Gastroesophageal sphincter (tissue), 4 donors: ENCODE measurements around the gene FSTL1. TPM values are rescaled to one million over a fixed set of nuclear protein-coding genes. Genes with fewer than 3 reads are reported as not detected.

ENCODE experiments used
- ATAC-seq: fragments of 150-250 bp; one replicate; pipeline ENCODE4 v1.9.1; 2016; ENCODE audit warnings: mild to moderate bottlenecking, moderate library complexity
- H3K27ac ChIP-seq, 4 donors: fragments of 200-600 bp; sonication (generic) in 3 of 4; 1 replicate in 3 of 4; 2 replicates in 1 of 4; pipeline ENCODE4 v1.5.1; 2016 to 2019
- H3K27me3 ChIP-seq: fragments of 200-600 bp; sonication (generic); one replicate; pipeline ENCODE4 v1.5.1; 2019
- H3K36me3 ChIP-seq, 2 donors: fragments of 200-600 bp; sonication (generic); one replicate each; pipeline ENCODE4 v1.5.1; 2019; ENCODE audit warnings: control low read depth in 1 of 2
- H3K4me1 ChIP-seq, 3 donors: fragments of 200-600 bp; sonication (generic); 1 replicate in 2 of 3; 2 replicates in 1 of 3; pipeline ENCODE4 v1.5.1; 2016 to 2019; ENCODE audit warnings: control low read depth in 2 of 3
- H3K4me3 ChIP-seq, 2 donors: fragments of 200-600 bp; sonication (generic); one replicate each; pipeline ENCODE4 v1.5.1; 2019; ENCODE audit warnings: mild to moderate bottlenecking in 1 of 2, moderate library complexity in 1 of 2
- H3K9me3 ChIP-seq, 3 donors: fragments of 200-600 bp; sonication (generic); one replicate each; pipeline ENCODE4 v1.5.1; 2017 to 2019; ENCODE audit warnings: control low read depth in 2 of 3
- CTCF ChIP-seq, 4 experiments: fragments of 200-600 bp in 2 of 4; fragments of 450-650 bp in 2 of 4; sonication (generic) in 1 of 4; IDR thresholded peaks; one replicate each; pipeline ENCODE4 v1.5.1; 2017 to 2019; ENCODE audit warnings: antibody characterized with exemption in 4 of 4, mild to moderate bottlenecking in 2 of 4, moderate library complexity in 2 of 4
- EP300 ChIP-seq: sonication (generic); formaldehyde crosslinking; IDR thresholded peaks from one replicate; pipeline ENCODE4 v1.6.1; 2017; ENCODE audit warnings: antibody characterized with exemption, mild to moderate bottlenecking
- POLR2A ChIP-seq, 2 donors: fragments of 450-650 bp; IDR thresholded peaks; one replicate each; pipeline ENCODE4 v1.6.1; 2017; ENCODE audit warnings: antibody characterized with exemption in 2 of 2, mild to moderate bottlenecking in 2 of 2, moderate library complexity in 1 of 2
- POLR2AphosphoS5 ChIP-seq: sonication (generic); formaldehyde crosslinking; IDR thresholded peaks from one replicate; pipeline ENCODE4 v1.6.1; 2017; ENCODE audit warnings: antibody characterized with exemption
- WGBS, 2 donors: methylation state at CpG; one replicate each; pipeline ENCODE4 v1.1.5; 2018; ENCODE audit warnings: low coverage in 1 of 2; 5-methylcytosine and 5-hydroxymethylcytosine counted together
- total RNA-seq, 4 donors: library from RNA; depleted of rRNA; stranded (reverse); fragments of >200 nt; gene quantifications; one replicate each; pipeline ENCODE4 v1.1.0, GENCODE V29; 2016

The FSTL1 gene
- total RNA-seq, 4 donors from 2014 or later: 343 to 1,189 (median 766) TPM

DNA sequence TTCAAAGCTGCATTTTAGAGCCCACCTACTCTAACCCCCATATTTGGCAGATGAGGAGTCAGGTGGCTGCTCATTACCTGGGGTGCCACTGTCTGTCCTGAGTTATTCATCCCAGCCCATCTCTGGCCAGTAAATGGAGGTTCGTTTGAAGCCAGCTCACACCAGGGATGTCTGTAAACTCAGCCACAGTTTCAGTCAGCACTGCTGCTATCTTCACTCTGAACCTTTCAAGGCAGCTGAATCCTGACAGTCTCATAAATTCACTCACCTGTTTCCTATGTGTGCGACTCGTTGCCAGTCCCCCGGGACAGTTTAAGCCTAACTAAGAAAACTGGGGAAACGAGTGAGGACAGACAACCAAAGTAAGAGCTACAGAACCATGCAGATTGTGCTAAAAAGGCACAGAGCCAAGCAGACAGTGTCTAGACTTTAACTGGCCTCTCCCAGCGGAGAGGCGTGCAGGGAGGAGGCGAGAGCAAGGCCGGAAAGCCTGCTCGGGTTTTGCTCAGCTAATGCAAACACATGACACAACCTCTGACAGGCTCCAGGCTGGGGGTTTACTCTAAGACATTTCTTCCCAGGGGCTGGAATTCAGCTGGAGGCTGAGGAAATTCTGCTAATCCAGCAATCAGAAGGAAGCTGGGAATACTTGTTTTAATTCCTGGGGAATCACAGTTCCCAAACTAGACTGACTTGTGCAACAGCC lies 12.0 kb downstream of the FSTL1 start:
- TF ChIP-seq EP300: no peak
- TF ChIP-seq POLR2A (IDR thresholded peaks at IDR 0.05): no peak
- TF ChIP-seq POLR2AphosphoS5: no peak
- TF ChIP-seq CTCF (IDR thresholded peaks at IDR 0.05): no peak
- peaks cover 58 to 100% (median 82%) of the 10 kb centered on the region in 3 donors for H3K4me1 ChIP-seq
- no peaks in the 10 kb centered on the region for H3K9me3 ChIP-seq
- 0 to 15% methylated on average over 6 to 7 of the region's 10 CpGs for WGBS, 2 donors
- no peak overlapping the region for H3K4me3 ChIP-seq
- H3K27ac ChIP-seq: peak overlapping the region; percentile 39 to 91 (median 84)
- H3K36me3 ChIP-seq: peaks cover 0 to 31% of the 10 kb centered on the region in 2 donors
- H3K27me3 ChIP-seq: no peaks in the 10 kb centered on the region
- ATAC-seq: peak; percentile 73

- Histone ChIP-seq H3K4me1 (peaks cover 57 to 100% (median 83%) of the 10 kb centered on the region in 3 donors), H3K27me3 (no peaks in the 10 kb centered on the region), H3K9me3 (no peaks in the 10 kb centered on the region), H3K4me3 (no peak overlapping the region), H3K27ac (peak overlapping the region; percentile 39 to 91 (median 84)), H3K36me3 (peaks cover 0 to 32% of the 10 kb centered on the region in 2 donors)
- TF ChIP-seq EP300: no peak
- no peak for TF ChIP-seq POLR2A (IDR thresholded peaks at IDR 0.05)
- TF ChIP-seq POLR2AphosphoS5: no peak
- TF ChIP-seq CTCF (IDR thresholded peaks at IDR 0.05): no peak
- ATAC-seq: no peak
- WGBS, 2 donors: 35 to 50% methylated on average over 4 of the region's 4 CpGs
Measured at GRCh38 chr3:120438216-120438615, 12.6 kb downstream of the FSTL1 start.

GRCh38 chr3:120437559-120437958 lies 13.2 kb downstream of the FSTL1 start:
- ATAC-seq: no peak
- TF ChIP-seq POLR2AphosphoS5 (no peak), CTCF (IDR thresholded peaks at IDR 0.05) (peak in 1 of 4 experiments; percentile 10), EP300 (no peak), POLR2A (IDR thresholded peaks at IDR 0.05) (no peak)
- H3K9me3 ChIP-seq: no peaks in the 10 kb centered on the region
- WGBS, 2 donors: 20% methylated on average over 1 of the region's 2 CpGs; no CpG with 5 or more reads in 1 of the 2 donors
- H3K4me3 ChIP-seq: no peak overlapping the region
- H3K4me1 ChIP-seq: peaks cover 61 to 100% (median 90%) of the 10 kb centered on the region in 3 donors
- no peaks in the 10 kb centered on the region for H3K27me3 ChIP-seq
- peaks cover 0 to 32% of the 10 kb centered on the region in 2 donors for H3K36me3 ChIP-seq
- H3K27ac ChIP-seq: peak overlapping the region; percentile 39 to 91 (median 84)

DNA sequence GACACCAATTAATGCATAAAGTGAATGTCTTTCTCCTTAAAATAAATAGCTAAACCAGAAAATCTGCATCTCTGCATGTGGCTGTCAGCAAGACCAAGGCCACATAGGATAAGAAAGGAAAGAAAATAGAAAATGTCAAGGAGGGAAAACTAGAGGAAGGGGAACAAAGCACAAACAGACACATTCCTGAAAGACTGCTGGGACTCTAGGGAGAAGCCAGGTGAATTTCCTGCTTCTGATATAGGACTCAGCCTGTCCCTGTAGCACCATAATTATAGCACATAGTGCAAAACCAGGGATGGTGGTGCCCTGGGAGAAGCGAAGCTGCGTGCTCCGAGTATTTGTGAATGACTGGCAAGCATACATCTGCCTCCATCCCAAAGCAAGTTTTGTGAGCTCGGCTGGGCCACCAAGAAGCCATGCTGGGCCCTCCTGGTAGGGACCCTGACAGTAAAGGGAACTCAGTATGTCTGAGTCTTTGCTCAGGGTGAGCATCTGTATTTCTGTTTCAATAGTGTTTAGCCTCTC lies 14.2 kb downstream of the FSTL1 start:
- no peak for ATAC-seq
- TF ChIP-seq POLR2A (IDR thresholded peaks at IDR 0.05) (no peak), EP300 (no peak), CTCF (IDR thresholded peaks at IDR 0.05) (no peak), POLR2AphosphoS5 (no peak)
- Histone ChIP-seq H3K27ac (peak overlapping the region; percentile 39 to 91 (median 66)), H3K4me3 (no peak overlapping the region), H3K4me1 (peaks cover 62 to 100% (median 87%) of the 10 kb centered on the region in 3 donors), H3K36me3 (peaks cover 0 to 32% of the 10 kb centered on the region in 2 donors), H3K9me3 (no peaks in the 10 kb centered on the region), H3K27me3 (no peaks in the 10 kb centered on the region)
- 68 to 95% methylated on average over 3 to 4 of the region's 4 CpGs for WGBS, 2 donors
